Liver (tissue), 9 donors: Measurements from ENCODE around the gene USP40. TPM values are rescaled to one million over a fixed set of nuclear protein-coding genes. Genes with fewer than 3 reads are reported as not detected.
A peak's percentile ranks its signal among the peaks of the same experiment; 100 is the strongest.

Experiments used
- DNase-seq: peaks from one replicate; pipeline ENCODE4 v3.0.0-alpha.2; 2017; ENCODE audit warnings: low spot score
- H3K27ac ChIP-seq, 2 donors: one replicate each; pipeline ENCODE4 v1.7.0; 2013; ENCODE audit warnings: inconsistent platforms in 2 of 2, low read length in 2 of 2, control low read depth in 1 of 2, low read depth in 1 of 2, mild to moderate bottlenecking in 1 of 2
- H3K27me3 ChIP-seq, 4 donors: one replicate each; pipeline versions ENCODE4 v1.6.1 to v1.7.0; 2013; ENCODE audit warnings: low read length in 3 of 4, inconsistent platforms in 1 of 4, mild to moderate bottlenecking in 1 of 4, moderate library complexity in 1 of 4; ENCODE audit not compliant: control insufficient read depth in 4 of 4, insufficient read depth in 4 of 4
- H3K36me3 ChIP-seq, 4 donors: one replicate each; pipeline versions ENCODE4 v1.6.1 to v1.7.0; 2013; ENCODE audit warnings: low read length in 3 of 4, mild to moderate bottlenecking in 3 of 4, low read depth in 1 of 4, moderate library complexity in 1 of 4; ENCODE audit not compliant: control insufficient read depth in 4 of 4, insufficient read depth in 3 of 4
- H3K4me1 ChIP-seq, 4 donors: one replicate each; pipeline versions ENCODE4 v1.6.1 to v1.7.0; 2013; ENCODE audit warnings: low read length in 3 of 4, mild to moderate bottlenecking in 3 of 4, moderate library complexity in 1 of 4; ENCODE audit not compliant: control insufficient read depth in 4 of 4, insufficient read depth in 4 of 4
- H3K4me3 ChIP-seq, 3 donors: one replicate each; pipeline versions ENCODE4 v1.6.1 to v1.7.0; 2013; ENCODE audit warnings: low read length in 3 of 3, control low read depth in 1 of 3, low read depth in 1 of 3, mild to moderate bottlenecking in 1 of 3
- H3K9ac ChIP-seq, 2 donors: one replicate each; pipeline ENCODE4 v1.7.0; 2013; ENCODE audit warnings: low read length in 2 of 2, mild to moderate bottlenecking in 2 of 2, moderate library complexity in 2 of 2, control low read depth in 1 of 2, low read depth in 1 of 2
- H3K9me3 ChIP-seq, 4 donors: one replicate each; pipeline versions ENCODE4 v1.6.1 to v1.7.0; 2013; ENCODE audit warnings: low read length in 3 of 4; ENCODE audit not compliant: control insufficient read depth in 4 of 4
- ATF3 ChIP-seq: IDR thresholded peaks from 2 replicates; pipeline ENCODE4 v1.6.1; 2016; ENCODE audit warnings: antibody characterized with exemption
- EGR1 ChIP-seq, 2 donors: IDR thresholded peaks; 2 replicates each; pipeline ENCODE4 v1.6.1; 2016 to 2018; ENCODE audit warnings: antibody characterized with exemption in 2 of 2, low read depth in 2 of 2
- FOXA1 ChIP-seq: IDR thresholded peaks from 2 replicates; pipeline ENCODE4 v1.6.1; 2016; ENCODE audit warnings: antibody characterized with exemption
- FOXA2 ChIP-seq: IDR thresholded peaks from 2 replicates; pipeline ENCODE4 v1.6.1; 2016; ENCODE audit warnings: antibody characterized with exemption
- GABPA ChIP-seq, 2 donors: IDR thresholded peaks in 1 of 2; conservative IDR thresholded peaks in 1 of 2; 2 replicates each; pipeline ENCODE4 v1.6.1; 2016; ENCODE audit warnings: antibody characterized with exemption in 2 of 2, mild to moderate bottlenecking in 1 of 2, moderate library complexity in 1 of 2
- HNF4A ChIP-seq, 2 donors: conservative IDR thresholded peaks; 2 replicates each; pipeline ENCODE4 v1.6.1; 2016; ENCODE audit warnings: antibody characterized with exemption in 2 of 2, mild to moderate bottlenecking in 2 of 2
- HNF4G ChIP-seq: IDR thresholded peaks from 2 replicates; pipeline ENCODE4 v1.6.1; 2016; ENCODE audit warnings: antibody characterized with exemption
- JUND ChIP-seq, 2 donors: IDR thresholded peaks; 2 replicates each; pipeline ENCODE4 v1.6.1; 2016; ENCODE audit warnings: antibody characterized with exemption in 2 of 2
- MAX ChIP-seq: IDR thresholded peaks from 2 replicates; pipeline ENCODE4 v1.6.1; 2016; ENCODE audit warnings: antibody characterized with exemption
- NR2F2 ChIP-seq: IDR thresholded peaks from 2 replicates; pipeline ENCODE4 v1.6.1; 2016; ENCODE audit warnings: antibody characterized with exemption
- RAD21 ChIP-seq, 2 donors: IDR thresholded peaks; 2 replicates each; pipeline ENCODE4 v1.6.1; 2016; ENCODE audit warnings: antibody characterized with exemption in 2 of 2, mild to moderate bottlenecking in 2 of 2
- REST ChIP-seq: IDR thresholded peaks from 2 replicates; pipeline ENCODE4 v1.6.1; 2016; ENCODE audit warnings: antibody characterized with exemption, mild to moderate bottlenecking
- RXRA ChIP-seq, 2 donors: IDR thresholded peaks; 2 replicates each; pipeline ENCODE4 v1.6.1; 2017 to 2018; ENCODE audit warnings: antibody characterized with exemption in 2 of 2, mild to moderate bottlenecking in 1 of 2
- SP1 ChIP-seq: IDR thresholded peaks from 2 replicates; pipeline ENCODE4 v1.6.1; 2018; ENCODE audit warnings: antibody characterized with exemption, mild to moderate bottlenecking
- TAF1 ChIP-seq: conservative IDR thresholded peaks from 2 replicates; pipeline ENCODE4 v1.6.1; 2016; ENCODE audit warnings: antibody characterized with exemption, mild to moderate bottlenecking
- YY1 ChIP-seq: IDR thresholded peaks from 2 replicates; pipeline ENCODE4 v1.6.1; 2016; ENCODE audit warnings: antibody characterized with exemption, mild to moderate bottlenecking
- ZBTB33 ChIP-seq: IDR thresholded peaks from 2 replicates; pipeline ENCODE4 v1.6.1; 2016; ENCODE audit warnings: antibody characterized with exemption
- WGBS: extraction: QIAGEN DNeasy Blood & Tissue Kit; methylation state at CpG from one replicate; pipeline ENCODE4 v1.1.7; 2013; 5-methylcytosine and 5-hydroxymethylcytosine counted together
- polyA plus RNA-seq, 2 donors: library from polyadenylated mRNA; stranded (reverse) in 1 of 2; unstranded in 1 of 2; fragments of 200-250 nt in 1 of 2; fragments of >200 nt in 1 of 2; fragmentation: Nextera tagmentation in 1 of 2; extraction: Ambion mirVana in 1 of 2; gene quantifications; one replicate each; pipeline versions ENCODE4 v1.2.1 to v1.2.3, GENCODE V29; 2013 to 2015
- total RNA-seq, 2 donors: library from RNA; depleted of rRNA; stranded (reverse); fragments of >200 nt; gene quantifications; one replicate each; pipeline ENCODE4 v1.2.3, GENCODE V29; 2014
- TF ChIP-seq, protein P1 (sequence below): fragments of 150-350 bp; IDR thresholded peaks from 2 replicates; pipeline ENCODE4 v1.5.1; 2017; ENCODE audit warnings: improper control_type of control experiment, low read depth, low read length; ENCODE audit not compliant: missing input control
- donor health status: healthy.
- donor health status: healthy.
- donor health status: healthy.
- donor health status: healthy.
- donor health status: healthy.

Gene USP40
- total RNA-seq (10 to 100 TPM; 12.0 to 29.0 TPM), polyA plus RNA-seq (10 to 100 TPM; 13.7 to 20.4 TPM)

DNA sequence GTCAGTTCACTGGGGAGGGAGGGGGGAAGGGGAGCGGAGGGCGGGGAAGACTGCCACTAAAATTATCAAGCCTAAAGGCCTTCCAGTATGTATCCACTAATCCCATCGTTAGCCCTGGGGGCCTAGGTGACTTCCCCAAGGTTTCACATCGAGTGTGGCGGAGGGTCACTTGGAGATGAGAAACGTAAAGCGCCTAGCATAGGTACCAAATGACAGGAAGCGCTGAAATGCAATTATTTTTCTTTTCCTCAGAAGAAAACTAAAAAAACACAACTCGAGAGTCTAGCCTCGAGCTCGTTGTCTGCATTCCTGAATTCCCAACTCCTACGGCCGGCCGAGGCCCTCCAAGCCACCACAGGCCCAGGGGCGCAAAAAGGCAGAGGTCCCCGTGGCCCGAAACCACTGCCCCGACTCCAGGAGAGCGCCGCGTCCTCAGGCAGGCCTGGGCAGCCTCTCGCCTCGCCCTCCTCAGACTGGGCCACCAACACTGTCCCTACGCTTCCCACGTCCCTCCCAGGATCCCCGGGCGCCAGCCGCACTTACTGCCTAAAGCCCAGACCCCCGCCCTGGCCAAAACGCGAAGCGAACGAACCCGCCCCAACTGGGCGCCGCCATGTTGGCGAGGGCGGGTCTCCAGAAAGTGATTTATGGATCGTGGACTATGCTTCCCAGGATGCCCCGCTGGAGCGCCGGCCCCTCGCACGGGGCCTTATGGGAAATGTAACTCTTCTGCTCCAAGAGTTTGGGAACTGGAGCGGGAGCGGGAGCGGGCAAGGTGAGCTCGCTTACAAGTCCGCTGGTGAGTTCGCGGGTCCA is at the start of gene USP40:
Gene USP40, minus strand, starts transcription at position 642 of the 816 bp plus-strand sequence. CDS start 1,228 bp downstream, outside the sequence.
- peak; percentile 83 to 90 for TF ChIP-seq HNF4A (conservative IDR thresholded peaks at IDR 0.05)
- TF ChIP-seq HNF4G, result peak; percentile 59
- no peak for TF ChIP-seq FOXA1
- peak; percentile 54 for TF ChIP-seq MAX
- TF ChIP-seq NR2F2, result peak; percentile 38
- peak; percentile 99 for TF ChIP-seq YY1
- peak; percentile 83 for TF ChIP-seq SP1
- TF ChIP-seq GABPA (IDR thresholded peaks at IDR 0.05 in 1 of 2, conservative IDR thresholded peaks at IDR 0.05 in 1 of 2), result peak in 1 of 2 donors; percentile 62
- peak in 1 of 2 donors; percentile 20 for TF ChIP-seq JUND (IDR thresholded peaks at IDR 0.05)
- peak; percentile 44 for TF ChIP-seq ATF3
- TF ChIP-seq RXRA (IDR thresholded peaks at IDR 0.05), result peak; percentile 73 to 85
- TF ChIP-seq EGR1 (IDR thresholded peaks at IDR 0.05; ENCODE audit: low read depth in 2 of 2), result no peak
- peak; percentile 83 for TF ChIP-seq REST
- no peak for TF ChIP-seq FOXA2
- TF ChIP-seq TAF1, result peak; percentile 55
- TF ChIP-seq RAD21 (IDR thresholded peaks at IDR 0.05), result peak; percentile 49 to 63
- peak; percentile 52 for TF ChIP-seq ZBTB33
- TF ChIP-seq, protein P1, sequence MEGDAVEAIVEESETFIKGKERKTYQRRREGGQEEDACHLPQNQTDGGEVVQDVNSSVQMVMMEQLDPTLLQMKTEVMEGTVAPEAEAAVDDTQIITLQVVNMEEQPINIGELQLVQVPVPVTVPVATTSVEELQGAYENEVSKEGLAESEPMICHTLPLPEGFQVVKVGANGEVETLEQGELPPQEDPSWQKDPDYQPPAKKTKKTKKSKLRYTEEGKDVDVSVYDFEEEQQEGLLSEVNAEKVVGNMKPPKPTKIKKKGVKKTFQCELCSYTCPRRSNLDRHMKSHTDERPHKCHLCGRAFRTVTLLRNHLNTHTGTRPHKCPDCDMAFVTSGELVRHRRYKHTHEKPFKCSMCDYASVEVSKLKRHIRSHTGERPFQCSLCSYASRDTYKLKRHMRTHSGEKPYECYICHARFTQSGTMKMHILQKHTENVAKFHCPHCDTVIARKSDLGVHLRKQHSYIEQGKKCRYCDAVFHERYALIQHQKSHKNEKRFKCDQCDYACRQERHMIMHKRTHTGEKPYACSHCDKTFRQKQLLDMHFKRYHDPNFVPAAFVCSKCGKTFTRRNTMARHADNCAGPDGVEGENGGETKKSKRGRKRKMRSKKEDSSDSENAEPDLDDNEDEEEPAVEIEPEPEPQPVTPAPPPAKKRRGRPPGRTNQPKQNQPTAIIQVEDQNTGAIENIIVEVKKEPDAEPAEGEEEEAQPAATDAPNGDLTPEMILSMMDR, result no peak
- H3K9me3 ChIP-seq, result no peaks in the 10 kb centered on the region
- under 1% methylated on average over 51 of the region's 51 CpGs for WGBS
- peaks cover 0 to 4% (median 0%) of the 10 kb centered on the region in 4 donors for H3K36me3 ChIP-seq
- no peaks in the 10 kb centered on the region for H3K27me3 ChIP-seq
- peak within 1 kb of the TSS; percentile 78 to 98 for H3K27ac ChIP-seq
- peaks cover 0 to 9% (median 3%) of the 10 kb centered on the region in 4 donors for H3K4me1 ChIP-seq
- peak within 1 kb of the TSS; percentile 63 to 99 (median 72) for H3K4me3 ChIP-seq
- peak within 1 kb of the TSS; percentile 67 to 94 for H3K9ac ChIP-seq
- DNase-seq, result peak; percentile 74
